ENCODE results near the gene KRTAP10-3. TPM values are rescaled to one million over a fixed set of nuclear protein-coding genes. Genes with fewer than 3 reads are reported as not detected.

Gene KRTAP10-3
- total and polyA plus RNA-seq, 2 experiments from 2014 or later = not detected

DNA sequence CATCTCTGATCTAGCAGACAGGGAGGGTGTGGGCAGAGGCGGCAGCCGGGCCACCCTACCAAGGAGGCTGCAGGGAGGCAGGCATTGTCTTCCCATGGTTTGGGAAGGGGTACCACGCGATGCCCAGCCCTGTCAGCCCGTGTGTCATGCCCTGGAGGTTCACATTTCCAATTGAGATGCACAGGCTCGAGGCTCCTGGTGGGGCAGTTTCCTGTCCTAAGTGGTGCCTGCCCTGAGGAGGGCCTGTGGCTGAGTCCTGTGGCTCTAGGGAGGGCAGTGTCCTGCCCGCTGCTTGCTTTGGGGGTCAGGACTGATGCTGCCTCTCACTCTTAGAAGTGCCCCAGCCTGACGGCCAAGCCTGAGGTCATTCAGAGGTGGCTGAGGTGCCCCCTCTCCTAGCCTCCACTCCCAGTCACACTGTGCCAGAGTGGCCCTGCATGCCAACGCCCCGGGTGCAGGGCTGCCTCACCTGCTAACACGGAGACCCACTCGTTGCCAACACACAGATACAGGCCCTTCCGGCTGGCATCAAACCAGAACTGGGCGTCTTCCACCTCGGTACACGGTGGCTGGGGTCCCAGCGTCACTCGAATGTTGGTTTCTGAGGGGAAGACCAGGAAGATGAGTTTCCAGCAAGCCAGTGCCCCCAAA is 30.5 kb downstream of the KRTAP10-3 start (continued):
- TF ChIP-seq, protein P1, sequence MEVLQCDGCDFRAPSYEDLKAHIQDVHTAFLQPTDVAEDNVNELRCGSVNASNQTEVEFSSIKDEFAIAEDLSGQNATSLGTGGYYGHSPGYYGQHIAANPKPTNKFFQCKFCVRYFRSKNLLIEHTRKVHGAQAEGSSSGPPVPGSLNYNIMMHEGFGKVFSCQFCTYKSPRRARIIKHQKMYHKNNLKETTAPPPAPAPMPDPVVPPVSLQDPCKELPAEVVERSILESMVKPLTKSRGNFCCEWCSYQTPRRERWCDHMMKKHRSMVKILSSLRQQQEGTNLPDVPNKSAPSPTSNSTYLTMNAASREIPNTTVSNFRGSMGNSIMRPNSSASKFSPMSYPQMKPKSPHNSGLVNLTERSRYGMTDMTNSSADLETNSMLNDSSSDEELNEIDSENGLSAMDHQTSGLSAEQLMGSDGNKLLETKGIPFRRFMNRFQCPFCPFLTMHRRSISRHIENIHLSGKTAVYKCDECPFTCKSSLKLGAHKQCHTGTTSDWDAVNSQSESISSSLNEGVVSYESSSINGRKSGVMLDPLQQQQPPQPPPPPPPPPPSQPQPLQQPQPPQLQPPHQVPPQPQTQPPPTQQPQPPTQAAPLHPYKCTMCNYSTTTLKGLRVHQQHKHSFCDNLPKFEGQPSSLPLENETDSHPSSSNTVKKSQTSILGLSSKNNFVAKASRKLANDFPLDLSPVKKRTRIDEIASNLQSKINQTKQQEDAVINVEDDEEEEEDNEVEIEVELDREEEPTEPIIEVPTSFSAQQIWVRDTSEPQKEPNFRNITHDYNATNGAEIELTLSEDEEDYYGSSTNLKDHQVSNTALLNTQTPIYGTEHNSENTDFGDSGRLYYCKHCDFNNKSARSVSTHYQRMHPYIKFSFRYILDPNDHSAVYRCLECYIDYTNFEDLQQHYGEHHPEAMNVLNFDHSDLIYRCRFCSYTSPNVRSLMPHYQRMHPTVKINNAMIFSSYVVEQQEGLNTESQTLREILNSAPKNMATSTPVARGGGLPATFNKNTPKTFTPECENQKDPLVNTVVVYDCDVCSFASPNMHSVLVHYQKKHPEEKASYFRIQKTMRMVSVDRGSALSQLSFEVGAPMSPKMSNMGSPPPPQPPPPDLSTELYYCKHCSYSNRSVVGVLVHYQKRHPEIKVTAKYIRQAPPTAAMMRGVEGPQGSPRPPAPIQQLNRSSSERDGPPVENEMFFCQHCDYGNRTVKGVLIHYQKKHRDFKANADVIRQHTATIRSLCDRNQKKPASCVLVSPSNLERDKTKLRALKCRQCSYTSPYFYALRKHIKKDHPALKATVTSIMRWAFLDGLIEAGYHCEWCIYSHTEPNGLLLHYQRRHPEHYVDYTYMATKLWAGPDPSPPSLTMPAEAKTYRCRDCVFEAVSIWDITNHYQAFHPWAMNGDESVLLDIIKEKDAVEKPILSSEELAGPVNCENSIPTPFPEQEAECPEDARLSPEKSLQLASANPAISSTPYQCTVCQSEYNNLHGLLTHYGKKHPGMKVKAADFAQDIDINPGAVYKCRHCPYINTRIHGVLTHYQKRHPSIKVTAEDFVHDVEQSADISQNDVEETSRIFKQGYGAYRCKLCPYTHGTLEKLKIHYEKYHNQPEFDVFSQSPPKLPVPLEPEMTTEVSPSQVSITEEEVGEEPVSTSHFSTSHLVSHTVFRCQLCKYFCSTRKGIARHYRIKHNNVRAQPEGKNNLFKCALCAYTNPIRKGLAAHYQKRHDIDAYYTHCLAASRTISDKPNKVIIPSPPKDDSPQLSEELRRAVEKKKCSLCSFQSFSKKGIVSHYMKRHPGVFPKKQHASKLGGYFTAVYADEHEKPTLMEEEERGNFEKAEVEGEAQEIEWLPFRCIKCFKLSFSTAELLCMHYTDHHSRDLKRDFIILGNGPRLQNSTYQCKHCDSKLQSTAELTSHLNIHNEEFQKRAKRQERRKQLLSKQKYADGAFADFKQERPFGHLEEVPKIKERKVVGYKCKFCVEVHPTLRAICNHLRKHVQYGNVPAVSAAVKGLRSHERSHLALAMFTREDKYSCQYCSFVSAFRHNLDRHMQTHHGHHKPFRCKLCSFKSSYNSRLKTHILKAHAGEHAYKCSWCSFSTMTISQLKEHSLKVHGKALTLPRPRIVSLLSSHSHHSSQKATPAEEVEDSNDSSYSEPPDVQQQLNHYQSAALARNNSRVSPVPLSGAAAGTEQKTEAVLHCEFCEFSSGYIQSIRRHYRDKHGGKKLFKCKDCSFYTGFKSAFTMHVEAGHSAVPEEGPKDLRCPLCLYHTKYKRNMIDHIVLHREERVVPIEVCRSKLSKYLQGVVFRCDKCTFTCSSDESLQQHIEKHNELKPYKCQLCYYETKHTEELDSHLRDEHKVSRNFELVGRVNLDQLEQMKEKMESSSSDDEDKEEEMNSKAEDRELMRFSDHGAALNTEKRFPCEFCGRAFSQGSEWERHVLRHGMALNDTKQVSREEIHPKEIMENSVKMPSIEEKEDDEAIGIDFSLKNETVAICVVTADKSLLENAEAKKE (CRISPR knock-in tag; IDR thresholded peaks at IDR 0.05) = no peak
- TF ChIP-seq NANOG (IDR thresholded peaks at IDR 0.05; ENCODE audit: borderline replicate concordance) (no peak), ZNF114 (CRISPR knock-in tag; IDR thresholded peaks at IDR 0.05) (no peak), CREB1 (CRISPR knock-in tag; IDR thresholded peaks at IDR 0.05; ENCODE audit: low read depth) (no peak), ZNF331 (CRISPR knock-in tag; IDR thresholded peaks at IDR 0.05; ENCODE audit: low read depth) (no peak)
- TF ChIP-seq, protein P2, sequence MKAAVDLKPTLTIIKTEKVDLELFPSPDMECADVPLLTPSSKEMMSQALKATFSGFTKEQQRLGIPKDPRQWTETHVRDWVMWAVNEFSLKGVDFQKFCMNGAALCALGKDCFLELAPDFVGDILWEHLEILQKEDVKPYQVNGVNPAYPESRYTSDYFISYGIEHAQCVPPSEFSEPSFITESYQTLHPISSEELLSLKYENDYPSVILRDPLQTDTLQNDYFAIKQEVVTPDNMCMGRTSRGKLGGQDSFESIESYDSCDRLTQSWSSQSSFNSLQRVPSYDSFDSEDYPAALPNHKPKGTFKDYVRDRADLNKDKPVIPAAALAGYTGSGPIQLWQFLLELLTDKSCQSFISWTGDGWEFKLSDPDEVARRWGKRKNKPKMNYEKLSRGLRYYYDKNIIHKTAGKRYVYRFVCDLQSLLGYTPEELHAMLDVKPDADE (IDR thresholded peaks at IDR 0.05) = no peak

DNA sequence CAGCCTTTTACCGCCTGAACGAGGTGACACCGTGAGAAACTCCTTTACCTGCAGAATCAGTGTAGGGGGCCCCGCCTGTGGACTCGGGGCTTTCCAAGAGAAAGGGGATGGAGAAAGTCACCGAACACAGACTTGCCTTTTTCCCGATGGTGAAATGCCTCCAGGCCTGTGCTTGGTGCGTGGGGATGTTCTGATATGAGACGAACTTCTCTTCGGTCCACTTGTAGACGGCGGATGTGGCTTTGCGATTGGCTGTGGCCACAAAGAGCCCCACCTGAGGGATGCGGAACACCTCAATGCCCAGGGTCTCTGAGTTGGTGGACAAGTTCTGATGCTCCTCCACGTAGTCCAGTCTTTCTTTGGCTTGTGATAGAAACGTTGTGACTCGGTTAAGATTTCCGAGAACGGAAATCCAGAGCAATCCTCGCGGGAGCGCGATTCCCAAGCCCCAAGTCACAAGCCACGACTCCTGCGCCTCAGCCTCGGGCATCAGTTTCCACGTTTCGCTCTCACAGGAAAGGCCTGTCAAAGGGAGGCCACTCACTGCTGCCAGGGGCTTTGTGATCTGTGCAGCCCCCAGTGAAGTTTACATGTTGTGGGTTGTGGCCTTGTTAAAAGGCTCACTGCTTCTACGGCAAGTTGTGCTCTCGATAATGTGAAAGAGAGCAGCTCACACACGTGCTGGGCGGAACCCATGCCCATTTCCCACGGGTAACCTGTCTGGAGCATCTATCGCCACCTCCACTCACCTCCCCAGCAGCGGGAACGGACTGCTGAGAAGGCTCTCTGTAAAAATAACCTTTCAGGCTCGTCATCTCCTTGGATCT is 31.2 kb downstream of the KRTAP10-3 start:
- H3K36me3 Mint-ChIP-seq (ENCODE audit: low read depth) = no peaks in the 10 kb centered on the region
- H3K4me3 Mint-ChIP-seq = no peak overlapping the region
- no peak overlapping the region for H3K27ac Mint-ChIP-seq
- Histone ChIP-seq H3F3A (replicated peaks; ENCODE audit: low read depth) (no peaks in the 10 kb centered on the region), H3K27ac (ENCODE audit: low read depth) (no peak overlapping the region), H4K20me1 (replicated peaks; ENCODE audit: insufficient read depth) (no peaks in the 10 kb centered on the region), H3K79me2 (replicated peaks; ENCODE audit: insufficient read depth) (no peaks in the 10 kb centered on the region), H2AFZ (no peak overlapping the region), H3K4me1 (ENCODE audit: insufficient read depth) (no peaks in the 10 kb centered on the region), H3K4me2 (no peak overlapping the region), H3K4me3 (no peak overlapping the region), H3K27me3 (ENCODE audit: insufficient read depth) (no peaks in the 10 kb centered on the region), H3K9me2 (ENCODE audit: insufficient read depth) (0 out of 2 replicates have a peak, but pooled peaks cover 2% of the 10 kb centered on the region), H3K36me3 (ENCODE audit: insufficient read depth) (no peaks in the 10 kb centered on the region)
- H3K27me3 Mint-ChIP-seq (ENCODE audit: insufficient read depth, low read depth, poor library complexity) = peaks cover 2% of the 10 kb centered on the region
- H3K9me3 Mint-ChIP-seq = no peaks in the 10 kb centered on the region; the same call in 2 of the 3 replicates
- DNase-seq (ENCODE audit: low spot score) = no peak
- no peak for ATAC-seq
- no peaks in the 10 kb centered on the region; the same call in 2 of the 3 replicates for H3K4me1 Mint-ChIP-seq
- TF ChIP-seq NANOG (IDR thresholded peaks at IDR 0.05; ENCODE audit: borderline replicate concordance) = no peak
- no peak for TF ChIP-seq EZH2 (IDR thresholded peaks at IDR 0.05; ENCODE audit: low read depth, unreplicated experiment)
- TF ChIP-seq, protein P2 (IDR thresholded peaks at IDR 0.05) = no peak
- TF ChIP-seq EZH2phosphoT487 (IDR thresholded peaks at IDR 0.05; ENCODE audit: unreplicated experiment) = no peak
- TF ChIP-seq STAT1 (IDR thresholded peaks at IDR 0.05; ENCODE audit: unreplicated experiment) = no peak
- TF ChIP-seq, protein P3, sequence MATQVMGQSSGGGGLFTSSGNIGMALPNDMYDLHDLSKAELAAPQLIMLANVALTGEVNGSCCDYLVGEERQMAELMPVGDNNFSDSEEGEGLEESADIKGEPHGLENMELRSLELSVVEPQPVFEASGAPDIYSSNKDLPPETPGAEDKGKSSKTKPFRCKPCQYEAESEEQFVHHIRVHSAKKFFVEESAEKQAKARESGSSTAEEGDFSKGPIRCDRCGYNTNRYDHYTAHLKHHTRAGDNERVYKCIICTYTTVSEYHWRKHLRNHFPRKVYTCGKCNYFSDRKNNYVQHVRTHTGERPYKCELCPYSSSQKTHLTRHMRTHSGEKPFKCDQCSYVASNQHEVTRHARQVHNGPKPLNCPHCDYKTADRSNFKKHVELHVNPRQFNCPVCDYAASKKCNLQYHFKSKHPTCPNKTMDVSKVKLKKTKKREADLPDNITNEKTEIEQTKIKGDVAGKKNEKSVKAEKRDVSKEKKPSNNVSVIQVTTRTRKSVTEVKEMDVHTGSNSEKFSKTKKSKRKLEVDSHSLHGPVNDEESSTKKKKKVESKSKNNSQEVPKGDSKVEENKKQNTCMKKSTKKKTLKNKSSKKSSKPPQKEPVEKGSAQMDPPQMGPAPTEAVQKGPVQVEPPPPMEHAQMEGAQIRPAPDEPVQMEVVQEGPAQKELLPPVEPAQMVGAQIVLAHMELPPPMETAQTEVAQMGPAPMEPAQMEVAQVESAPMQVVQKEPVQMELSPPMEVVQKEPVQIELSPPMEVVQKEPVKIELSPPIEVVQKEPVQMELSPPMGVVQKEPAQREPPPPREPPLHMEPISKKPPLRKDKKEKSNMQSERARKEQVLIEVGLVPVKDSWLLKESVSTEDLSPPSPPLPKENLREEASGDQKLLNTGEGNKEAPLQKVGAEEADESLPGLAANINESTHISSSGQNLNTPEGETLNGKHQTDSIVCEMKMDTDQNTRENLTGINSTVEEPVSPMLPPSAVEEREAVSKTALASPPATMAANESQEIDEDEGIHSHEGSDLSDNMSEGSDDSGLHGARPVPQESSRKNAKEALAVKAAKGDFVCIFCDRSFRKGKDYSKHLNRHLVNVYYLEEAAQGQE (IDR thresholded peaks at IDR 0.05; ENCODE audit: unreplicated experiment) = no peak

Data from GM23338 (cell line).